ENCODE measurements around the gene ZGPAT. TPM values are rescaled to one million over a fixed set of nuclear protein-coding genes. Genes with fewer than 3 reads are reported as not detected.
A peak's percentile ranks its signal among the peaks of the same experiment; 100 is the strongest.

ZGPAT gene
- total RNA-seq, 1 donor from 2014 or later = 29.1 TPM

DNA sequence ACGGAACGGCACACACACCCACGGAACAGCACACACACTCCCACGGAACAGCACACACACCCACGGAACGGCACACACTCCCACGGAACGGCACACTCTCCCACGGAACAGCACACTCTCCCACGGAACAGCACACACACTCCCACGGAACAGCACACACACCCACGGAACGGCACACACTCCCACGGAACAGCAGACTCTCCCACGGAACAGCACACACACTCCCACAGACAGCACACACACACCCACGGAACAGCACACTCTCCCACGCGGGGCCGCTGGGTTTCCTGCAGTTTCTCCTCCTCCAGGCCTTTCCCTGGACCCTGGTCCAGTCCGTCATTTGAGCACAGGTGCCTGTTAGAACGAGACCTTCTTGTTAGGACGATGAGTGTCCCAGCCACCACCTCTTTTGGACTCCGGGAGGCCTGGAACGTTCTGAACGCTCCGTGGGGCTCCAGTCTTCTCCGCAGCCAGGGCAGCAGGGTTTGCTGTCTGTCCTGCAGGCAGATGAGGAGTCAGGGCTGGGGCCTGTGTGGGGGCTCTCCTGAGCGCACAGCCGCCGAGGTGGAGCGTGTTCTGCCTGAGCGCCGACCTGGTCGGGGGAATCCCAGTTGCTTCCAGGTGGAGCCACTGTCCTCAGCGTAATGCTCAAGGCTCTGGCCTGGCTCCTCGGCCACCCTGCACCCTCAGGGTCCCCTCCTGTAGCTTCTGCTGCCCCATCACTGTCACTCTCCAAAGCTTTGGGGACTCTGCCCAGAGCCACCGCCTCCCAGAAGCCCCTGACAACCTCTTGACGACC, 29.0 kb upstream of the ZGPAT start:
- DNase-seq = no peak

DNA sequence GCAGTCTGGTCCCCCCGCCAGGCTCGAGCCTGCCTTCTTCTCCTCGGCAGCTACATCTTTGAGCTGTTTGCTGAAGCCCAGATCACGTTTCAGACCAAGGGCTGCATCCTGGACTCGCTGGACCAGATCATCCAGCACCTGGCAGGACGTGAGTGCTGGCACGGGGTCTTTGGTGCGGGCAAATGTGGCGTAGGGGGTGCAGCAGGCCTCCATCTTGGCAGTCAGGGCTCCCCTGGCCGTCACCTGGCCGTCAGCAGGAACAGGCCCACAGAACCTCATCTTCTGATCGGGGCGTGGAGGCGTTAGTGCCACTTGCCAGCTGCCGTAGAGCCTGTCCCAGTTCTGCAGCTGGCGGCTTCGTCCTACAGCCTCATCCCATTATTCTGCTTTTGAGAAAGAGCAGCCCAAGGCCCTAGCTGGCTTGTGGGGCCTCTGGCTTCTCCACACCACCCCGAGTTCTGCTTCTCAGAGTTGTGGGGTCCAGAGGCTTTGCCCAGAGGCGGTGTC, 28.0 kb upstream of the ZGPAT start:
- DNase-seq = no peak

DNA sequence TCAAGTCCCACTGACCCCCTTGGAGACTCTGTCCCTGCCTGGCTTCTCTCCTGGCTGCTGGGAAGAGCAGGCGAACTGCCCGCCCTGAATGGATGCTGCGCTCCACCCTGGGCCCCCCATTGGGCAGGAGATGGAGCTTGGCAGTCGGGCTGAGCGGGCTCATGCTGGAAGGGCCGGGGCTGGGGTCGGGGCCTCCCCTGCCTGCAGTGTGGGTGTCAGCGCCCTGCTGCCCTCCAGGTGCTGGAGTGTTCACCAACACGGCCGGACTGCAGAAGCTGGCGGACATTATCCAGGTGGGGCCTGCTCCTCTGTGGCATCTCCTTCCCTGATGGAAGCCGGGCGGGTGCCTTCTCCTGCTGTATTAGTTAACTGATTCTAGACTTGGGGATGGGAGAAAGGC, 27.4 kb upstream of the ZGPAT start:
- no peak for DNase-seq

DNA sequence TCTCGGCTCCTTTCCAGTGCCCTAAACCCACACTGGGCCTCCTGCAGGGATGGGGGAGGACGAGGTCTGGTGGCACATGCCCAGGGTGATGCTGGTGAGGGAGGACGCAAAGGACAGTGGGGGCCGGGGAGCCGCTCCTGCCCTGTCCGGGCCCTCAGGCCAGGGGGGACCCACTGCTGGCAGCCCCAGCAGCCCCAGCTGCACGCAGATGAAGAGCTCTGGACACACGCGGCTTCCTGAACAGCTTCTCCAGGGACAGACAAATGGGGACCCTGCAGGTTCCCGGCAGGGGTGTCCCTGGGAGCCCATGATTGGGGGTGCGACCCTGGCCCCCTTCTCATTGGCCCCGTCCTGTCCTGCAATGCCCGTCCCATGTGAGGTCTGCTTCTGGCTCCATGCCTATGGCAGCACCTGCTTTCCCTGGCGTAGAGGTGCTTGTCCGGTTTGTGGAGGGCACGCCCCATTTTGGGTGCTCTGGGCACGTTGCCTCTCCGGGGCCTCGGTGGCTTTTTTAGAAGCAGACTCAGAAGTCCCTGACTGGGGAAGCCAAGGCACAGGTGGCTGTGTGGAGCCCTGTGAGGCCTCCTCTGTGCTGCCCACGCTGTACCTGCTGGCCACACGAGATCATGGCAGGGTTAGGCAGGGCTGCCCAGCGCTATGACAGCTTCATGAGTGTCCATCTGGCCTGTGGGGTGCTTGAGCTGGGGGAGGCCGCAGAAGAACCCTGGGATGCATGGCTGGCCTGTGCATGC, 26.8 kb upstream of the ZGPAT start:
- DNase-seq = no peak

DNA sequence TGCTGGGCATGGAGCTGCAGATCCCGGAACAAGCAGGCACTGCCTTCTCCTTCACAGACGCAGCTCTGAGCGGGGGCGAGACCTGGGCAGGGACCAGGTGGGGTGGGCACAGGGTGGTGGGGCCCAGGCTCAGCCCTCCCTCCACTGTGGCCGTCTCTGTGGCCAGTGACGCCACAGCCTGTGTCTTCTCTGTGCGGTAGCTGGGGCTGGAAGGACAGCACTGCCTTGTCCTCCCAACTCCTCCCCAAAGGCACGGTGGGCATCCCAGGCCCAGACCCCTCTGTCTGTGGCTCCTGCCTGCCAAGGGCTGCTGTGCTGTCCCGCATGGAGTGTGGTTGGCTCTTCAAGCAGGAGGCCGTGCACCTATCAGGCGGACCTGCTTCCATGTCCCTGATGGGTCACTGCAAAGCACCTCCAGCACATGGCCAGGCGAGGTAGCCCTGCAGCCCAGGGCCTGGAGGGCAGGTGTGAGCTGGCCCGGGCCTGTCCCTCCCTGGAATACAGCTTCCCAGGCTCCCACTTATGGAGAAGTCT, 26.2 kb upstream of the ZGPAT start:
- DNase-seq = no peak

DNA sequence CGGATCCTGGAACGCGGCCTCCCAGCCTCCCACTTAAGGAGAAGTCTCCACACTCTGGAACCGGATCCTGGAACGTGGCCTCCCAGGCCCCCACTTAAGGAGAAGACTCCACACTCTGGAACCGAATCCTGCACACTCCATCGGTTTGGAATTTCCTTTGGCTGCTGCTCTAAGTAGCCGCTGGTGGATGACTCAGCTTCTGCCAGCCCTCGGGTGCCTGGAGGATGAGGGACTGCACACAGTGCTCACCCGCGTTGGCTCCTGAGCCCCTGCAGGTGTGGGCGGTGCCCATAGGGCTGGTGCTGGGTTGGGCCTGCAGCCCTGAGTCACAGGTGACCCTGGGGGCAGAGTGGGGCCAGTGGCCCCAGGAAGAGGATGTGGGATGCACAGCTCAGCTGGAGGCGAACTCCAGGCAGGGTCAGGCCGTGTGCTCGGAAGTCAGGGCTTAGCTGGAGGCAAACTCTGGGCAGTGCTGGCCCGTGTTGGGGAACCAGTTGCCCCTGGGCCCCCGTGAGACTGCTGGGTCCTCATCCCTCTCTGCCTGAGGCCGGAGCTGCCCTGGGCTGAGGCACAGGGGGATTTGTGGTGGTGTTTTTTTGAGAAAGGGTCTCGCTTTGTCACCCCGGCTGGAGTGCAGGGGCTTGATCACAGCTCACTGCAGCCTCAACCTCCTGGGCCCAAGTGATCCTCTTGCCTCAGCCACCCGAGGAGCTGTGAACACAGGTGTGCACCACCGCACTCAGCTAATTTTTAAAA, 25.3 kb upstream of the ZGPAT start:
- DNase-seq = peak; percentile 97

DNA sequence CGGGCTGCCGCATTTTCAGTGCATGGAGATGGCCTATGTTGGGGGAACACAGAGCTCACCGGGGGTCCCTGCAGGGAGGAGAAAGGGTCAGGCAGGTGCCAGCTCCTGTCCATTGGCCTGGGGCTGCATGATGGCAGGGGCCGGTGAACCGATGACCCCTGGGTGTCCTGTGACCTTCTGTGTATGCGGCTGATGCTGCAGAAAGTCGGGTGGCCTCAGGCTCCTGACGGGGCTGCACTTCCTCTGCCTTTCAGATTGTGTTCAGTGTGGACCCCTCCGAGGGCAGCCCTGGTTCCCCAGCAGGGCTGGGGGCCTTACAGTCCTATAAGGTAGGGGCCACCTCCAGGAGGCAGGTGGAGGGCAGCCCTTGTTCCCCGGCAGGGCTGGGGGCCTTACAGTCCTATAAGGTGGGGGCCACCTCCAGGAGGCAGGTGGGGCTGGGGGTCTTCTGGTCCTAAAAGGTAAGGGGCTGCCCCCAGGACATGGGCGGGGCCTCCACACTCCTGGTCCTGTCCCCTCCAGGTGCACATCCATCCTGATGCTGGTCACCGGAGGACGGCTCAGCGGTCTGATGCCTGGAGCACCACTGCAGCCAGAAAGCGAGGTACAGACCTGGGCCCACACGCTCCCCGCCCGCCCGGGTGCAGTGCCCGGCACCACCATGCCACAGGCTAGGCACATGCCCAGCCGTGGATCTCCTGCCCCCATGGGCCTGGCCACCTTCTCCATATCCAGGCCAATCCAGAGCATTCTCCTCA, 22.4 kb upstream of the ZGPAT start:
- DNase-seq = no peak

DNA sequence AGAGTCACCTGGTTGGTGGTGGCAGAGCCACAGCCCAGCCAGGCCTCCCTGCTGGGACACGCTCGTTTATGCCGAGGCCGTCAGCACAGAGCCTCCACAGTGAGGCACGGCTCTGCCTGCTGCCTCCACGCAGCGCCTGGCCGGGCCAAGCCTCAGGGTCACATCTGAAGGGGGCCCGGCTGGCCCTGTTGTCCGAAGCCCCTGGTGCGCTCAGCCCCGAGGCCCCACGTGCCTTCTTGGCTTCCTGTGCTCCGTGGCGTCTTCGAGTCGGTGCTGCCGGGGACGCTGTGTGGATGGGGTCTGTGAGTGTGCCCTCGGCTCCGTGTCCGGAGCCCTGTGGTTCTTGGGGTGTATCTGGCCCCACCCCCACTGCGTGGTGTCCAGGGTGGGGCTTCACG, 21.7 kb upstream of the ZGPAT start:
- DNase-seq = no peak

DNA sequence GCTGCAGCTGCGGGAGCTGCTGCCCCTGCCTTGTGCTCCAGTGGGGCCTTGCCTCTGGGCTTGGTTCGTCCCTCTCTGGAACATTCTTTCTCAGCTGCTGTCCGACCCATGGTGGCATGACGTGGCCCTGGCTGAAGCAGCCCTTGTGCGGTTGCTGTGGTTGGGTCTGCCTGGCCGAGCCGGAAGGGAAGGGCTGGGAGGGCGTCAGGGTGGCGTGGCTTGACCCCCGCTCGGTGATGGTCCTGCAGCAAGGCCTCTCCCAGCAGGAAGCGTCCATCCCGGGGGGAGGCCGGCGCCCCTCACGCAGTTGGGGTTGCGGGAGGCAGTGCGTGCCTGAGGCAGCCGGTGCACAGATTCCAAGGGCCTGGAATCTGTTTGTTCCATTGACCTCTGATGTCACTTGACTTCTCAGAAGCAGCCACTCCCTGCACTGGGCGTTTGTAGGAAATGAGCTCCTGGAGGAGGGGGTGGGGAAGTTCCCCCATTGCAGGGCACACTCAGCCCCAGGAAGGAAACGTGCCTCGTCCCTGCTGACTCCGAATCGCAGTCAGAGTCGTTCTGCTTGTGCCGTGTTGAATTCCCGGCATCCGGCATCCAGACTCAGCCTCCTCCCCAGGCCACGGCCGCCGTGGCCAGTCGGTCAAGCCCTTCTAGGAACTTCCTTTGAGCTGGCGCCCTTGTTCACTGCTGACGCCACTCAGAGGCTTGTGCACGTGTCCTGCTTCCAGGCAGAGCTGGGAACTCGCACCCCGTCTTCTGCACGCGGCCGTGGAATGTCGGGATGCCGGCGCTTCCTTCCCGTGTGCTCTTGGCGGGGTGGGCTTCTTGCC, 21.1 kb upstream of the ZGPAT start:
- peak; percentile 96 for DNase-seq

DNA sequence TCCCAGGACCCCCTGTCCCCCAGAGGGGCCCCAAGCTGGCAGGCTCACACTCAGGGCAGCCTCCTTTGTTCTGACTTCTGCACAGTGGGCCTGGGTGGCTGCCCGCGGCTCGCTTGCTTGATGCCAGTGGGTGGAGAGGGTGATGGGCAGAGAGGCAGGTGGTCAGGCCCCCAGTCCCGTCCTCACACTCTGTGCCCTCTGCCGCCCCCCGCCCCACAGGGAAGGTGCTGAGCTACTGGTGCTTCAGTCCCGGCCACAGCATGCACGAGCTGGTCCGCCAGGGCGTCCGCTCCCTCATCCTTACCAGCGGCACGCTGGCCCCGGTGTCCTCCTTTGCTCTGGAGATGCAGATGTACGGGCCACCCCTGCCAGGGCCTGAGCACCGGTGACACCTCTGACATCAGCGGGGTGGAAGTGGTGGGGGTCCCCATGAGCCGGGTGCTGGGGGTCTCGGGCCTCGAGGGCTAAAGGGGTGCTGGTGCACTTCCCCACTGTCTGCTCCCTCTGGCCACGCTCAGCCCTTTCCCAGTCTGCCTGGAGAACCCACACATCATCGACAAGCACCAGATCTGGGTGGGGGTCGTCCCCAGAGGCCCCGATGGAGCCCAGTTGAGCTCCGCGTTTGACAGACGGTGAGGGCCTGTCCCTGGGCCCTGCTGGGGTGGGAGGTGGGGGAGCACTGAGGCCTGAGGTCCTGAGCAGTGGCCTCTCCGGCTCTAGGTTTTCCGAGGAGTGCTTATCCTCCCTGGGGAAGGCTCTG, 20.2 kb upstream of the ZGPAT start:
- no peak for DNase-seq

DNA sequence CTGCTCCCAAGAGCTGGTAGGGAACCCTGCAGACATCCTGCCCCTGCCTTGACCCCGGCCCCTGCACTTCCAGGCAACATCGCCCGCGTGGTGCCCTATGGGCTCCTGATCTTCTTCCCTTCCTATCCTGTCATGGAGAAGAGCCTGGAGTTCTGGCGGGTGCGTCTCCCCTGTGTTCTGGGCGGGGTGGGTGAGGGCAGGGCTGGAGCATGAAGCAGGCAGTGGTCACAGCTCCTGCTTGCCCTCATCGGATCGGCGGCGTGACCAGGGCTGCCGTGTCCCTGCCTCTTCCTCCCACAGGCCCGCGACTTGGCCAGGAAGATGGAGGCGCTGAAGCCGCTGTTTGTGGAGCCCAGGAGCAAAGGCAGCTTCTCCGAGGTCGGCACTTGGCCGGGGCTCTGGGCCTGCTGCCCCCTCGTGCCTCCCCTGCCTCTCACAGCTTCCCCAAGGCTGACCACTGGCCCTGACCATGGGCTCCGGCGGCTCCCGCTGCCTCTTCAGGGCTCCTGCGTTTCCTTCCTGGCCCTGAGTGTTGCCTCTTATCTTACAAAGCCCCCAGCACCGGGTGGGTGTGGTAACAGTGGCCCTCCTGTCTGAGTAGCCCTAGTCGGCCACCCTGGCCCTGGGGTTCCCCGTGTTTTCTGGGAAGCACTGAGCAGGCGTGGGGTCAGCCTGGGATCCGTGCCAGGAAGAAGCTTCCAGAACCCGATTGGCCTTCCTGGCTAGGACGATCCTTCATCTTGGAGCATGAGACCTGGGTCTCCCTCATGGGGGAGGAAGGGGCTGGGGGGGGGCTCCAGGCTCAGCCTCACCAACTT, 19.4 kb upstream of the ZGPAT start:
- DNase-seq = no peak

DNA sequence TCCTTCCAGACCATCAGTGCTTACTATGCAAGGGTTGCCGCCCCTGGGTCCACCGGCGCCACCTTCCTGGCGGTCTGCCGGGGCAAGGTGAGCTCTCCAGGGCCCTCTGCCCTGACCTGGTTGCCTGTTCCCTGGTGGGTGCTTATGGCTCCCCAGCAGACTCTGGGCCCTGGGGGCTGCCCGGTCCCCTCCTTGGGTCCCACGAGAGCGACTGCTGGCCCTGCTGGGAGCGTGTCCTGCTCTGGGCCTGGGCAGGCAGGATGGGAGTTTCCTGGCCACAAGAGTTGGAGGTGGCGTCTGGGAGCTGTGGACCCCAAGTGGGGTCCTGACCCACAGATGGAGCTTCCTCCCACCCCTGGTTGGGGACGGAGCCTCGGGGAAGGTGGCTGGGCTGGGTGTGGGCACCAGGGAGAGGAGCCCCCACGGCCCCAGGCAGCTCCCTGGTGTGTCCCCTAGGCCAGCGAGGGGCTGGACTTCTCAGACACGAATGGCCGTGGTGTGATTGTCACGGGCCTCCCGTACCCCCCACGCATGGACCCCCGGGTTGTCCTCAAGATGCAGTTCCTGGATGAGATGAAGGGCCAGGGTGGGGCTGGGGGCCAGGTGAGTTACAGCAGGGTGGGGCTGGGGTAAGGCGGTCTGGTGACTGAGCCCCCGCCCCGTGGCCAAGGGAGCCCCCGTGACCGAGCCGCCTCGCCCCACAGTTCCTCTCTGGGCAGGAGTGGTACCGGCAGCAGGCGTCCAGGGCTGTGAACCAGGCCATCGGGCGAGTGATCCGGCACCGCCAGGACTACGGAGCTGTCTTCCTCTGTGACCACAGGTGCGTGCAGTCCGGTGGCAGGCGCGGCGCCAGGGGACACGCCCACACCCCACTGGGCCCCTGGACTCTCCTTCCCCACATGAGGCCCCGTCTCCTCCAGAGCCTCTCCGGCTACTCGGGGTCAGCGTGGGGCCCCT, 18.5 kb upstream of the ZGPAT start:
- no peak for DNase-seq

DNA sequence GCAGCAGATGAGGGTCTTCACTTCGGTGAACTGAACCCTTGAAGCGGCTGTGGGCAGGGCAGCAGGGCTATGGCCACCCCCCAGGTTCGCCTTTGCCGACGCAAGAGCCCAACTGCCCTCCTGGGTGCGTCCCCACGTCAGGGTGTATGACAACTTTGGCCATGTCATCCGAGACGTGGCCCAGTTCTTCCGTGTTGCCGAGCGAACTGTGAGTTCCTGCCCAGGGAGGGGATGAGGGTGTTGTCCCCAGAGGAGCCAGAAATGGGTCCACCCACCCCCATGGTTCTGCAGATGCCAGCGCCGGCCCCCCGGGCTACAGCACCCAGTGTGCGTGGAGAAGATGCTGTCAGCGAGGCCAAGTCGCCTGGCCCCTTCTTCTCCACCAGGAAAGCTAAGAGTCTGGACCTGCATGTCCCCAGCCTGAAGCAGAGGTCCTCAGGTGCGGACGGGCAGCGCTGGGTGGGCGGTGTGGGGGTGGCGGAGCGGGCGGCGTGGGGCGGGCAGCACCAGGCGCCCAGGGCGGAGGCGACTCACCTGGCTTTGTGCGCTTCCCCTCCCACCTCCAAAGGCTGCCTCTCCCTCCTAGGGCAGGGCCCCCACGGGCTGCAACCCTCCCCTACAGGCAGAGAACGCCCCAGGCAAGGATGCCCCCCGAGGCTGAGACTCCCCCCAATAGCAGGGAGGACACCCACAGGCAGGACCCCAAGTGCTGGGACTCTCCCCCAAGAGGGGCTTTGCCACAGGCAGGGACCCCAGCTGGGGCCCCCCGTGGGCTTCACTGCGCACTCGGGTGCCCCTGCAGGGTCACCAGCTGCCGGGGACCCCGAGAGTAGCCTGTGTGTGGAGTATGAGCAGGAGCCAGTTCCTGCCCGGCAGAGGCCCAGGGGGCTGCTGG, 17.6 kb upstream of the ZGPAT start:
- DNase-seq = no peak

DNA sequence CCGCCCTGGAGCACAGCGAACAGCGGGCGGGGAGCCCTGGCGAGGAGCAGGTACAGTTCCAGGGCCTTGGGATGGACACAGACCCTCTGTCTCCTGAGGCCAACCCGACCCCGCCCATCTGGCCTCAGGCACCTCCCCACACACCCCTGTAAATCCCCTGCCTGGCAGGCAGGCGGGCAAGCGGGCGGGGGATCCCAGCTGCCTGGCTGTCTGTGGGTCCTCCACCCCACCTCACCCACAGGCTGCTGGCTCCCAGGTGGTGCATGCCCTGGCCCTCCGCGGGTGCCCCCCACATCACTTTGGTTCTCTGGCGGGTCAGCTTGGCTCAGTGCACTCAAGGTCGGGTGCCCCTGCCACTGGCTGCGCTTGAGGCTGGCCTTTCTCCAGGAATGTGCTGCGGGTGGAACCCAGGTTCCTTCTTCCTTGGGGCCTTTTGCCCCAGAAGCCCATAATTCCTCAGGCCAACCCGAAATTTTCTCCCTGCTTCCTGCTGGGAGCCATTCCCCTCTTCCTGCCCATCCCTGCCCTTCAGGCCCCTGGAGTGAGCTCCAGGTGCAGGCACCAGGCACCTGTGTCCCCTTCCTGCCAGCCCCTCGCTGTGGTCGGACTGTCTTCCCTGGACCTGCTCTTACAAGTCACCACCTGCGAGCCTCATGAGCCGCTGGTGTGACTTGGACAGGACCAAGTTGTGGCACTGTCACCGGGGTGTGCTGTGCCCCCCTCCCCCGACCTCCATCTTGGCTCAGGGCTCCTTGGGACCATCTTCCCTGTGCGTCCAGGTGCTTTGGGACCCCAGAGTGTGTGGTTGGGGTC, 16.7 kb upstream of the ZGPAT start:
- DNase-seq = no peak

DNA sequence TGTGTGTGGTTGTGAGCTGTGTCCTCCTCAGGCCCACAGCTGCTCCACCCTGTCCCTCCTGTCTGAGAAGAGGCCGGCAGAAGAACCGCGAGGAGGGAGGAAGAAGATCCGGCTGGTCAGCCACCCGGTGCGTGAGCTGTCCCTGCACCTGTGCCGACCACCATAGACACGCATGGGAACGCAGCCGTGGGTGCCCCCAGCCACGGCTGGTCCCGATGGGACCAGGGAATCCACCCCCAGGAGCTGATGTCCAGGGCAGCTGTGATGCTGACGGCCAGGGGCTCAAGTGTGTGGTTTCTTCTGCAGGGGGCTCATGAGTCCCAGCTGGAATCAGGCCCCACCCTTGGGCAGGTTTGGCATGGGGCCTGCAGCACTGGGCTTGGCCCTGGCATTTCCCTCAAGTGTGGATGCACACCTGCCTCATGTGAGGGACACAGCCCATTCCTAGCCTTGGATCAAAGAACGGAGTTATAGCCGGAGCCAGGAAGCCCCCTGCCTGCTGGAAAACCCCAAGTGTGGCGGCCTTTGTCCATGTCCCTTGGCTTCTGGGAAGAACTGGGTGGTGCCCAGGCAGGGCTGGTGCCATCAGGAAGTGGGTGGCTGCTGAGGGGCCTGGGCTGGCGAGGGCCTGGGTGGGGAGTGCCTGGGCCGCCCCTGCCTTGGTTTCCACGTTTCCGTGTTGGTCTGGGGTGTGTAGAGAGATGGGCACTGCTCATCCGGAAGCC, 16.0 kb upstream of the ZGPAT start:
- DNase-seq = no peak

Measured in dermis blood vessel endothelial cell (primary cell).